Type B pancreatic cell (in vitro differentiated cells): Measurements from ENCODE around the gene TMCC1. TPM values are rescaled to one million over a fixed set of nuclear protein-coding genes. Genes with fewer than 3 reads are reported as not detected.

ENCODE experiments used
- DNase-seq: peaks from one replicate; pipeline ENCODE4 v3.0.0; 2021; ENCODE audit warnings: mixed read lengths; ENCODE audit not compliant: unreplicated experiment; ENCODE audit errors: extremely low spot score
- H3K27ac Mint-ChIP-seq: 2 replicates; pipeline ENCODE4 v1.8.0; 2021; ENCODE audit warnings: mild to moderate bottlenecking, mixed read lengths
- H3K27me3 Mint-ChIP-seq: 2 replicates; pipeline ENCODE4 v1.8.0; 2021; ENCODE audit warnings: mixed read lengths
- H3K36me3 Mint-ChIP-seq: 2 replicates; pipeline ENCODE4 v1.8.0; 2021; ENCODE audit warnings: mixed read lengths
- H3K4me1 Mint-ChIP-seq: one replicate; pipeline ENCODE4 v1.8.0; 2021; ENCODE audit warnings: mixed read lengths; ENCODE audit not compliant: unreplicated experiment
- H3K4me3 Mint-ChIP-seq: 2 replicates; pipeline ENCODE4 v1.8.0; 2021; ENCODE audit warnings: mild to moderate bottlenecking, mixed read lengths
- H3K9me3 Mint-ChIP-seq: 2 replicates; pipeline ENCODE4 v1.8.0; 2021; ENCODE audit warnings: mixed read lengths
- CTCF ChIP-seq: fragments of 200-600 bp; sonication (generic); conservative IDR thresholded peaks from 2 replicates; pipeline ENCODE4 v1.5.0; 2021; ENCODE audit warnings: antibody characterized with exemption, mild to moderate bottlenecking
- total RNA-seq: library from RNA; stranded (reverse); gene quantifications from 2 replicates; pipeline ENCODE4 v1.2.1, GENCODE V29; 2021; ENCODE audit warnings: low replicate concordance

The TMCC1 gene
- total RNA-seq, 1 donor from 2014 or later, result 46.9 TPM

GRCh38 chr3:129809297-129809696 is 84.2 kb downstream of the TMCC1 start:
- H3K36me3 Mint-ChIP-seq, result peaks cover 11% of the 10 kb centered on the region
- peaks cover 4% of the 10 kb centered on the region for H3K9me3 Mint-ChIP-seq
- H3K27ac Mint-ChIP-seq, result no peak overlapping the region
- no peaks in the 10 kb centered on the region for H3K27me3 Mint-ChIP-seq
- no peak overlapping the region for H3K4me3 Mint-ChIP-seq
- DNase-seq, result no peak
- peaks cover 7% of the 10 kb centered on the region for H3K4me1 Mint-ChIP-seq
- peak; percentile 59 for TF ChIP-seq CTCF

GRCh38 chr3:129796146-129796545 is 97.4 kb downstream of the TMCC1 start:
- Mint-ChIP-seq H3K4me1 (peaks cover 23% of the 10 kb centered on the region), H3K27ac (peak overlapping the region; percentile 65), H3K36me3 (peaks cover 8% of the 10 kb centered on the region), H3K9me3 (no peaks in the 10 kb centered on the region), H3K27me3 (no peaks in the 10 kb centered on the region), H3K4me3 (no peak overlapping the region)
- DNase-seq, result no peak
- no peak for TF ChIP-seq CTCF

GRCh38 chr3:129795186-129796010 is 98.1 kb downstream of the TMCC1 start:
- Mint-ChIP-seq H3K27ac (peak overlapping the region; percentile 98), H3K9me3 (no peaks in the 10 kb centered on the region), H3K4me1 (peaks cover 23% of the 10 kb centered on the region), H3K27me3 (no peaks in the 10 kb centered on the region), H3K36me3 (peaks cover 8% of the 10 kb centered on the region), H3K4me3 (peak overlapping the region; percentile 91)
- no peak for DNase-seq
- no peak for TF ChIP-seq CTCF

DNA sequence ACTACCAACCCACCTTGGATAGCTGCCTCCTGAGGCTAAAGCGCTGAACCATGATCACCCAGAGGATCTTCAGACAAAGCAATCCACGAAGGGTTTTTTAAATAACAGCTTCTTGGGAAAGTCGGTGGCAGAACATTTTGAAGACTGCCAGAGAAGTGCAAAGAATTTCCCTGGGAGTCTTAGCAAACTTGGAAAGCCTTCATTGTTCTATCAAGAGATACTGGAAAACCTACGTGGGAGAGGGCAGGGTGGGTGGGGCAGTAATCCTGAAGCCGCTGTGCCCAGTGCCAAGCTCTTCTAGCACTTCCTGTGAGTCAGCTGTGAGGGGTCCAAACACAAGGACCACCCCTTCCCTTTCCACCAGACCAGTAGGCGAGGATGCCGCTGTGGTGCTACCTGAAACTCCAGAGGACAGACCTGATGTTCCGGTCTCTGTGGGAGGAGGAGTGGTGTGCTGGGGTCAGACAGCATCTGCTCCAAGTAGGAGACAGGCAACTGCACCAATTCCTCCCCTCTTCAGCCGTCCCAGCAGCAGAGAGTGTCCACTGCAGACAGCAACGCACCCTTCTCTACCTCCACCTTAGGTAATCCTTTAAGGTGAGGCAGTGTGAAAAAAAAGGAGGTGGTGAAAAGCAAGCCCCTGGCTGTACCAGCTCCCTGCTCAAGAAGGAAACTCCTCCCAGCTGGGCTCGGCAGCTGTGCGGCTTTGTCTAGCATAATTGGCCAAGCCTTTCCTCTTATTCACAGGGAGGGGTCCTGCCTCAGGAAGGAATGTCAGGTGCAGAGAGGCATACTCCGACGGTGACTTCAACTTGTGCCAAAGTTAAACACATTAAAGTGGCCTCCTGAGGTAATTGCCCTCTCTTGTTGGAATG is 99.0 kb downstream of the TMCC1 start:
- Mint-ChIP-seq H3K27me3 (no peaks in the 10 kb centered on the region), H3K36me3 (peaks cover 8% of the 10 kb centered on the region), H3K4me1 (peaks cover 23% of the 10 kb centered on the region), H3K9me3 (no peaks in the 10 kb centered on the region), H3K27ac (peak overlapping the region; percentile 98), H3K4me3 (peak overlapping the region; percentile 91)
- DNase-seq, result peak; percentile 73
- TF ChIP-seq CTCF, result no peak

GRCh38 chr3:129793942-129794310 is 99.6 kb downstream of the TMCC1 start:
- Mint-ChIP-seq H3K27ac (peak overlapping the region; percentile 98), H3K27me3 (no peaks in the 10 kb centered on the region), H3K9me3 (no peaks in the 10 kb centered on the region), H3K36me3 (peaks cover 8% of the 10 kb centered on the region), H3K4me1 (peaks cover 23% of the 10 kb centered on the region), H3K4me3 (peak overlapping the region; percentile 91)
- no peak for DNase-seq
- TF ChIP-seq CTCF, result no peak
